ENCODE data around the gene TTC9. TPM values are rescaled to one million over a fixed set of nuclear protein-coding genes. Genes with fewer than 3 reads are reported as not detected.

Gene TTC9
- total RNA-seq, 1 donor from 2014 or later, result 12.5 TPM

- intact Hi-C loops (cut with micrococcal nuclease), result no loop called here
Observed at GRCh38 chr14:70671652-70672644, 30.2 kb downstream of the TTC9 start.

- intact Hi-C loops (cut with micrococcal nuclease), result no loop called here
Observed at GRCh38 chr14:70677341-70677740, 35.6 kb downstream of the TTC9 start.

GRCh38 chr14:70680748-70681147 lies 39.0 kb downstream of the TTC9 start:
- intact Hi-C loops (cut with micrococcal nuclease), result no loop called here

- intact Hi-C loops (cut with micrococcal nuclease), result no loop called here
Observed at GRCh38 chr14:70683983-70684382, 42.3 kb downstream of the TTC9 start.

- intact Hi-C loops (cut with micrococcal nuclease), result no loop called here
Observed at GRCh38 chr14:70685474-70686197, 43.9 kb downstream of the TTC9 start.

GRCh38 chr14:70692210-70692609 lies 50.5 kb downstream of the TTC9 start:
- intact Hi-C loops (cut with micrococcal nuclease), result no loop called here

- intact Hi-C loops (cut with micrococcal nuclease), result no loop called here
Observed at GRCh38 chr14:70696026-70696425, 54.3 kb downstream of the TTC9 start.

GRCh38 chr14:70697701-70698100 lies 56.0 kb downstream of the TTC9 start:
- intact Hi-C loops (cut with micrococcal nuclease), result no loop called here

GRCh38 chr14:70698288-70698687 lies 56.6 kb downstream of the TTC9 start:
- intact Hi-C loops (cut with micrococcal nuclease), result no loop called here

- intact Hi-C loops (cut with micrococcal nuclease), result no loop called here
Observed at GRCh38 chr14:70699646-70700045, 57.9 kb downstream of the TTC9 start.

GRCh38 chr14:70700955-70701585 lies 59.4 kb downstream of the TTC9 start:
- intact Hi-C loops (cut with micrococcal nuclease), result no loop called here

GRCh38 chr14:70701610-70702009 lies 59.9 kb downstream of the TTC9 start:
- intact Hi-C loops (cut with micrococcal nuclease), result no loop called here

GRCh38 chr14:70702161-70702560 lies 60.4 kb downstream of the TTC9 start:
- intact Hi-C loops (cut with micrococcal nuclease), result no loop called here

- intact Hi-C loops (cut with micrococcal nuclease), result loop anchor here (2.0 kb wide), 1 partner anchor 81 kb away; no protein-coding TSS in a partner anchor
Observed at GRCh38 chr14:70703621-70704168, 62.0 kb downstream of the TTC9 start.

- intact Hi-C loops (cut with micrococcal nuclease), result loop anchor here (2.0 kb wide), 1 partner anchor 82 kb away; no protein-coding TSS in a partner anchor
Observed at GRCh38 chr14:70704960-70705359, 63.2 kb downstream of the TTC9 start.

GRCh38 chr14:70706177-70706576 lies 64.5 kb downstream of the TTC9 start:
- intact Hi-C loops (cut with micrococcal nuclease), result no loop called here

- intact Hi-C loops (cut with micrococcal nuclease), result no loop called here
Observed at GRCh38 chr14:70707138-70708038, 65.7 kb downstream of the TTC9 start.

GRCh38 chr14:70708717-70709570 lies 67.2 kb downstream of the TTC9 start:
- intact Hi-C loops (cut with micrococcal nuclease), result no loop called here

GRCh38 chr14:70709726-70710382 lies 68.1 kb downstream of the TTC9 start:
- intact Hi-C loops (cut with micrococcal nuclease), result loop anchor here (5.0 kb wide), 2 partner anchors 108 to 262 kb away; partner anchors contain the start of gene MED6

All from T-helper 1 cell treated with Interleukin-12 subunit alpha and Interleukin-12 subunit beta and Interleukin-4 antibody, amounts not matched to agents 30 ng/mL and 1 ng/mL, for 36 hours (primary cell).